GM12892 (cell line): Measurements from ENCODE around the gene SVOP.

Experiments
- POLR2A ChIP-seq: IDR thresholded peaks from 2 replicates; pipeline ENCODE4 v1.6.1; 2011; ENCODE audit warnings: low read depth, low read length, control low read depth
- POLR2AphosphoS5 ChIP-seq: IDR thresholded peaks from 2 replicates; pipeline ENCODE4 v1.6.1; 2011; ENCODE audit warnings: low read depth, low read length, control low read depth

DNA sequence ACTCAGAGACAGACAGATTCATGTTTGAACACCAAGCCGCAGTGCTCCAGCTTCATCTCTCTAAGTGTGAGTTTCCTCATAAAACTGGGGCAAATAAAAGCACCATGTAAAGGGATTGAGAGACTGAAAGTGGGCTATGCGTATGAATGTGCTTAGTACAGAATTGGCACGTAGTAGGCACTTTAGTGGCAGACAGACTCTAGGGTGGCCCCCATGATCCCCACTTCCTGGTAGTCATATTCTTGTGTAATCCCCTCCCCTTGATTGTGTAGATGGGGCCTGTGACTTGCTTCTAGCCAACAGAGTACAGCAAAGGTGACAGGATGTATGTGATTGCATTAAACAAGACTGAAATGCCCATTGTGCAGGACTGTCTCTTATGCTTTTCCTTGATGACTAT lies 98.0 kb downstream of the SVOP start:
- TF ChIP-seq POLR2A (no peak), POLR2AphosphoS5 (no peak)
